PC-3 (cell line): Measurements from ENCODE around the gene COL25A1. TPM values are rescaled to one million over a fixed set of nuclear protein-coding genes. Genes with fewer than 3 reads are reported as not detected.

ENCODE experiments used
- ATAC-seq: fragments of 200-7000 bp; cut with Tn5 transposase; 2 replicates; pipeline ENCODE4 v1.9.1; 2020; ENCODE audit warnings: mild to moderate bottlenecking, moderate library complexity
- BruUV-seq: library from RNA; stranded (reverse); fragments of 400-500 nt; replicated peaks from 2 replicates; lab custom pipeline; 2021; lab: Mats Ljungman, UMichigan
- CTCF ChIA-PET: fragments of 300-600 bp; sonication (Branson Sonifier 250); formaldehyde crosslinking; loops from one replicate; lab custom pipeline; 2022; ENCODE audit warnings: antibody characterized with exemption; lab: Charles Lee
- POLR2A ChIA-PET: fragments of 300-600 bp; sonication (Branson Sonifier 250); formaldehyde crosslinking; loops from one replicate; lab custom pipeline; 2022; ENCODE audit warnings: antibody characterized with exemption; ENCODE audit not compliant: unreplicated experiment; lab: Charles Lee
- DNase-seq: peaks from one replicate; pipeline ENCODE4 v3.0.0-alpha.2; 2015
- H2AFZ ChIP-seq: fragments of 300-600 bp; sonication (generic); 2 replicates; pipeline ENCODE4 v1.6.0; 2016; ENCODE audit warnings: antibody characterized with exemption, low read length
- H3F3A ChIP-seq: fragments of 300-600 bp; sonication (generic); one replicate; pipeline ENCODE4 v1.6.0; 2017; ENCODE audit warnings: antibody characterized with exemption, low read length, control low read depth, mild to moderate bottlenecking; ENCODE audit not compliant: unreplicated experiment
- H3K27ac ChIP-seq: fragments of 300-600 bp; sonication (generic); 2 replicates; pipeline ENCODE4 v1.5.1; 2016; ENCODE audit warnings: mild to moderate bottlenecking, low read length
- H3K27me3 ChIP-seq: fragments of 300-600 bp; sonication (generic); 2 replicates; pipeline ENCODE4 v1.6.1; 2016; ENCODE audit warnings: low read length, mixed read lengths
- H3K36me3 ChIP-seq: fragments of 300-600 bp; sonication (generic); 2 replicates; pipeline ENCODE4 v1.6.1; 2016; ENCODE audit warnings: low read depth, mixed run types, low read length, mixed read lengths
- H3K4me1 ChIP-seq: fragments of 300-600 bp; sonication (generic); 2 replicates; pipeline ENCODE4 v1.5.1; 2016; ENCODE audit warnings: low read length; ENCODE audit not compliant: insufficient read depth
- H3K4me2 ChIP-seq: fragments of 300-600 bp; sonication (generic); 2 replicates; pipeline ENCODE4 v1.6.0; 2016; ENCODE audit warnings: low read length
- H3K4me3 ChIP-seq: fragments of 300-600 bp; sonication (generic); 2 replicates; pipeline ENCODE4 v1.5.1; 2016; ENCODE audit warnings: mild to moderate bottlenecking, low read length, mixed read lengths
- H3K79me2 ChIP-seq: fragments of 300-600 bp; sonication (generic); 2 replicates; pipeline ENCODE4 v1.6.1; 2017; ENCODE audit warnings: low read length, mixed read lengths
- H3K9ac ChIP-seq: fragments of 300-600 bp; sonication (generic); 2 replicates; pipeline ENCODE4 v1.6.0; 2016; ENCODE audit warnings: mild to moderate bottlenecking, low read length
- H3K9me2 ChIP-seq: fragments of 300-600 bp; sonication (generic); replicated peaks from 2 replicates; pipeline ENCODE4 v1.6.1; 2016; ENCODE audit warnings: mixed run types, low read length, mixed read lengths
- H3K9me3 ChIP-seq: fragments of 300-600 bp; sonication (generic); 2 replicates; pipeline ENCODE4 v1.6.1; 2016; ENCODE audit warnings: low read length, mixed read lengths
- H4K20me1 ChIP-seq: fragments of 300-600 bp; sonication (generic); 2 replicates; pipeline ENCODE4 v1.6.1; 2016; ENCODE audit warnings: low read length, mixed read lengths
- CTCF ChIP-seq: fragments of 300-600 bp; sonication (generic); conservative IDR thresholded peaks from 2 replicates; pipeline ENCODE4 v1.5.1; 2017; ENCODE audit warnings: antibody characterized with exemption, low read depth, mild to moderate bottlenecking, low read length
- EZH2 ChIP-seq: fragments of 300-600 bp; sonication (generic); IDR thresholded peaks from one replicate; pipeline ENCODE4 v1.6.1; 2017; ENCODE audit warnings: antibody characterized with exemption, mild to moderate bottlenecking, low read length; ENCODE audit not compliant: unreplicated experiment
- EZH2phosphoT487 ChIP-seq: fragments of 300-600 bp; sonication (generic); IDR thresholded peaks from 2 replicates; pipeline ENCODE4 v1.6.1; 2018; ENCODE audit warnings: mild to moderate bottlenecking, antibody characterized with exemption, low read length, borderline replicate concordance
- intact Hi-C: fragments of 100-400 bp; cut with micrococcal nuclease; formaldehyde crosslinking; loops from 2 replicates; pipeline ENCODE4 v1.9.0; 2023
- total RNA-seq: library from RNA; depleted of rRNA; stranded (reverse); fragments of >200 nt; gene quantifications from 2 replicates; pipeline ENCODE4 v1.2.3, GENCODE V29; 2014

Gene COL25A1
- total RNA-seq, 1 experiment from 2014 or later = not detected

GRCh38 chr4:108811486-108811885 is 491.0 kb downstream of the COL25A1 start:
- H3K4me3 ChIP-seq = no peak overlapping the region
- no TSS peak for BruUV-seq
- no peaks in the 10 kb centered on the region for H3K9me3 ChIP-seq
- ATAC-seq = no peak
- H3K27ac ChIP-seq = no peak overlapping the region
- H3K9me2 ChIP-seq = no peaks in the 10 kb centered on the region
- no peaks in the 10 kb centered on the region for H4K20me1 ChIP-seq
- no peak for DNase-seq
- TF ChIP-seq EZH2 (no peak), EZH2phosphoT487 (no peak), CTCF (no peak)
- H3K9ac ChIP-seq = no peak overlapping the region
- POLR2A ChIA-PET = no interaction called here
- no peaks in the 10 kb centered on the region for H3K4me1 ChIP-seq
- peaks cover 14% of the 10 kb centered on the region; the same call in 1 of the 2 replicates for H3K27me3 ChIP-seq
- no peak overlapping the region for H2AFZ ChIP-seq
- intact Hi-C loops = no loop called here
- H3K4me2 ChIP-seq = no peak overlapping the region
- H3K79me2 ChIP-seq = no peaks in the 10 kb centered on the region
- H3K36me3 ChIP-seq = no peaks in the 10 kb centered on the region
- no peaks in the 10 kb centered on the region for H3F3A ChIP-seq
- CTCF ChIA-PET = no interaction called here

GRCh38 chr4:108810087-108810486 is 492.4 kb downstream of the COL25A1 start:
- no peaks in the 10 kb centered on the region for H3K4me1 ChIP-seq
- H3K9me2 ChIP-seq = no peaks in the 10 kb centered on the region
- H3K9me3 ChIP-seq = no peaks in the 10 kb centered on the region
- H3K79me2 ChIP-seq = no peaks in the 10 kb centered on the region
- no peak overlapping the region for H3K4me2 ChIP-seq
- intact Hi-C loops = no loop called here
- ChIA-PET POLR2A (no interaction called here), CTCF (no interaction called here)
- ATAC-seq (no peak), DNase-seq (no peak)
- H3K9ac ChIP-seq = no peak overlapping the region
- H3K4me3 ChIP-seq = no peak overlapping the region
- no TSS peak for BruUV-seq
- H2AFZ ChIP-seq = no peak overlapping the region
- peaks cover 4% of the 10 kb centered on the region; the same call in 1 of the 2 replicates for H3K27me3 ChIP-seq
- no peak overlapping the region for H3K27ac ChIP-seq
- H3F3A ChIP-seq = no peaks in the 10 kb centered on the region
- TF ChIP-seq EZH2phosphoT487 = no peak
- no peak for TF ChIP-seq EZH2
- TF ChIP-seq CTCF = no peak
- no peaks in the 10 kb centered on the region for H3K36me3 ChIP-seq
- H4K20me1 ChIP-seq = no peaks in the 10 kb centered on the region

GRCh38 chr4:108804648-108805273 is 497.7 kb downstream of the COL25A1 start:
- no peak for DNase-seq
- ChIA-PET POLR2A (no interaction called here), CTCF (no interaction called here)
- no peaks in the 10 kb centered on the region for H3K9me2 ChIP-seq
- H3K36me3 ChIP-seq = no peaks in the 10 kb centered on the region
- H3K4me2 ChIP-seq = no peak overlapping the region
- intact Hi-C loops = no loop called here
- H3K9ac ChIP-seq = no peak overlapping the region
- no peaks in the 10 kb centered on the region for H3K4me1 ChIP-seq
- H2AFZ ChIP-seq = no peak overlapping the region
- ATAC-seq = no peak
- peaks cover 4% of the 10 kb centered on the region; the same call in 1 of the 2 replicates for H3K27me3 ChIP-seq
- no peak overlapping the region for H3K4me3 ChIP-seq
- no TSS peak for BruUV-seq
- H3K79me2 ChIP-seq = no peaks in the 10 kb centered on the region
- H3F3A ChIP-seq = no peaks in the 10 kb centered on the region
- no peak for TF ChIP-seq EZH2
- TF ChIP-seq EZH2phosphoT487 = no peak
- TF ChIP-seq CTCF = no peak
- H3K9me3 ChIP-seq = no peaks in the 10 kb centered on the region
- no peak overlapping the region for H3K27ac ChIP-seq
- H4K20me1 ChIP-seq = no peaks in the 10 kb centered on the region
